Brain microvascular endothelial cell (primary cell): ENCODE data around the gene HLA-DQA1.

ENCODE experiments used
- DNase-seq: peaks from one replicate; pipeline ENCODE4 v3.0.0-alpha.2; 2020
- H3K27ac ChIP-seq: fragments of 250-450 bp; sonication (Bioruptor Pico); 2 replicates; pipeline ENCODE4 v1.5.1; 2020; ENCODE audit warnings: mild to moderate bottlenecking, moderate library complexity
- H3K27me3 ChIP-seq: fragments of 250-450 bp; sonication (Bioruptor Pico); replicated peaks from 2 replicates; pipeline ENCODE4 v1.5.1; 2020; ENCODE audit warnings: mild to moderate bottlenecking
- H3K36me3 ChIP-seq: fragments of 250-450 bp; sonication (Bioruptor Pico); replicated peaks from 2 replicates; pipeline ENCODE4 v1.5.1; 2020; ENCODE audit warnings: mild to moderate bottlenecking
- H3K4me3 ChIP-seq: 2 replicates; pipeline ENCODE4 v1.5.1; 2011; ENCODE audit warnings: low read depth, mild to moderate bottlenecking, control low read depth, low read length, moderate library complexity
- in situ Hi-C: cut with HindIII; loops from 2 replicates; pipeline ENCODE4 v1.10.0; 2017; ENCODE audit warnings: low sequenced_read_pairs, low pct_ligation_motif_present
- TF ChIP-seq, protein P1 (sequence below): IDR thresholded peaks from 2 replicates; pipeline ENCODE4 v1.5.1; 2011; ENCODE audit warnings: low read depth, mild to moderate bottlenecking, moderate library complexity, low read length, control low read depth, inconsistent platforms; ENCODE audit errors: missing control alignments

Gene HLA-DQA1

DNA sequence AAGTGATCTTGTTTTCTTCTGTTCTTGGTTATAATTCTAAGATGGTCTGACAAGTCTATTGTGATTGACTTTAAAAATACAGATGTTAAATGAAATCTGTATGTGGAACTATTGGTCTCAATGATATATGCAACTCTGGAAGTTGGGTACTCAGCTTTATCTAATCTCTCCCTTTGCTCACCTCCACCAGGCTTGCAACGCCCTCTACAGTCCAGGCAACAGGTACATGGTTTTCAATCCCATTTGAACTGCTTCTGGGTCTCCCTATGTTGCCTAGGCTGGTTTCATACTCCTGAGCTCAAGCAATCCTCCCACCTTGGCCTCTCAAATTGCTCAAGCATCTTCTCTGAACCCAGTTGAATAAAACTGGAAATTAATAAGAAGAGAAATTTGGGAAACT lies 54.8 kb downstream of the HLA-DQA1 start:
- DNase-seq = no peak
- Histone ChIP-seq H3K27me3 (no peaks in the 10 kb centered on the region), H3K27ac (no peak overlapping the region), H3K36me3 (no peaks in the 10 kb centered on the region), H3K4me3 (no peak overlapping the region)
- TF ChIP-seq, protein P1, sequence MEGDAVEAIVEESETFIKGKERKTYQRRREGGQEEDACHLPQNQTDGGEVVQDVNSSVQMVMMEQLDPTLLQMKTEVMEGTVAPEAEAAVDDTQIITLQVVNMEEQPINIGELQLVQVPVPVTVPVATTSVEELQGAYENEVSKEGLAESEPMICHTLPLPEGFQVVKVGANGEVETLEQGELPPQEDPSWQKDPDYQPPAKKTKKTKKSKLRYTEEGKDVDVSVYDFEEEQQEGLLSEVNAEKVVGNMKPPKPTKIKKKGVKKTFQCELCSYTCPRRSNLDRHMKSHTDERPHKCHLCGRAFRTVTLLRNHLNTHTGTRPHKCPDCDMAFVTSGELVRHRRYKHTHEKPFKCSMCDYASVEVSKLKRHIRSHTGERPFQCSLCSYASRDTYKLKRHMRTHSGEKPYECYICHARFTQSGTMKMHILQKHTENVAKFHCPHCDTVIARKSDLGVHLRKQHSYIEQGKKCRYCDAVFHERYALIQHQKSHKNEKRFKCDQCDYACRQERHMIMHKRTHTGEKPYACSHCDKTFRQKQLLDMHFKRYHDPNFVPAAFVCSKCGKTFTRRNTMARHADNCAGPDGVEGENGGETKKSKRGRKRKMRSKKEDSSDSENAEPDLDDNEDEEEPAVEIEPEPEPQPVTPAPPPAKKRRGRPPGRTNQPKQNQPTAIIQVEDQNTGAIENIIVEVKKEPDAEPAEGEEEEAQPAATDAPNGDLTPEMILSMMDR = peak; percentile 62
- in situ Hi-C loops = no loop called here
